GM12875 (cell line): ENCODE results near the gene LGR6.

Experiments used
- H3K4me3 ChIP-seq: one replicate; pipeline ENCODE4 v1.5.1; 2011; ENCODE audit warnings: low read depth, low read length, control low read depth
- CTCF ChIP-seq: IDR thresholded peaks from 2 replicates; pipeline ENCODE4 v1.5.1; 2011; ENCODE audit warnings: low read depth, mild to moderate bottlenecking, control low read depth, inconsistent platforms, low read length, moderate library complexity, borderline replicate concordance; ENCODE audit not compliant: insufficient read depth

LGR6 gene

GRCh38 chr1:202362212-202362611, 168.6 kb downstream of the LGR6 start:
- H3K4me3 ChIP-seq = no peak overlapping the region
- no peak for TF ChIP-seq CTCF

- no peak for TF ChIP-seq CTCF
- no peak overlapping the region for H3K4me3 ChIP-seq
Observed at GRCh38 chr1:202365092-202365815, 171.7 kb downstream of the LGR6 start.

GRCh38 chr1:202367271-202367670, 173.7 kb downstream of the LGR6 start:
- no peak overlapping the region for H3K4me3 ChIP-seq
- no peak for TF ChIP-seq CTCF
